Activated naive CD4-positive, alpha-beta T cell treated with Interleukin-2 at 50 U/mL for 16 hours (primary cell): Measurements from ENCODE around the gene CLEC7A.

Experiments used
- DNase-seq: peaks from one replicate; pipeline ENCODE4 v3.0.0-alpha.2; 2020

The CLEC7A gene

GRCh38 chr12:10136637-10137205 lies 6.7 kb upstream of the CLEC7A start:
- DNase-seq: no peak

- no peak for DNase-seq
Measured at GRCh38 chr12:10135126-10135525, 5.1 kb upstream of the CLEC7A start.

- DNase-seq: no peak
Measured at GRCh38 chr12:10132850-10133370, 2.9 kb upstream of the CLEC7A start.

DNA sequence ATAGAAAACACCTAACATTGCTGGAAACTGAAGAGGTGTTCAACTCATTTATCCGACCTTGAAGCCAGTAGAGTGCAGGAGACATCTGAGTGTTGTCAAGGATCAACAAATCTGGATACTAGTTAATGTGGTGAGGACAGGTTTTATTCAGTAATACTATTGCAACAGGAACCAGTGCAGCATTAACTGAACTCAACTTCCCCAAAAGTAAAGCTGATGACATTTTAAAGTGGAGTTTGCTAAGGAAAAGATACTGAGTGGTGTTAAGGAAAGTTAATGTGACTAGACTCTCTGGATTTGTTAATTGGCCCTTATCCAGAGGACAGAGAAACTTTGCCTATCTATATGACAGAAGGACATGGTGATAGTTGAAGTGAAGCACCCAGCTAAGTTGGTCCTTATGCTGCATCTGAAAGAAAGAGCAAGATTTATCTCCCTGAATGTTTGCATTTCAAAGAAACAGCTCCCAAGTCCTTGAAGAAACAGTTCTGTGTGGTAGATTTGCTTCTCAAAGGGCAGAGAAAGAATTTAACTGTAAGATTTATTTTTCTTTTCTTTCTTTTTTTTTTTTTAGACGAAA lies 1.2 kb upstream of the CLEC7A start:
- DNase-seq: no peak

- DNase-seq: no peak
Measured at GRCh38 chr12:10128687-10129086, 1.3 kb downstream of the CLEC7A start.

GRCh38 chr12:10126413-10126812 lies 3.6 kb downstream of the CLEC7A start:
- no peak for DNase-seq

DNA sequence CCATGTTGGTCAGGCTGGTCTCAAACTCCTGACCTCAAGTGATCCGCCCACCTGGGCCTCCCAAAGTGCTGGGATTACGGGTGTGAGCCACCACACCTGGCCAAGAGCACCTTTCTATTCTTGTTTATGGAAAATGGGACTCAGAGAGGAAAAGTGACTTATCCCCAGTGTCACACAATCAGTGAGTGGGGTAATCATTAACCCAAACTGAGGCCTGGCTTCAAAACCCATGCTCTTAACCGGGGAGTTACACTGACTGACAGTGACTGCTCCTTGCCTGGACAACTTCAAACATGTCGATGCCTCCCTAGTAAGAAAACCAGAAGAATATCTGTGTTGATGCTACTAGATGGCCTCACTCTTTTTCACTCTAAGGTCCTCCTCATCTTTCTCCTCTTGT lies 7.3 kb downstream of the CLEC7A start:
- DNase-seq: no peak

DNA sequence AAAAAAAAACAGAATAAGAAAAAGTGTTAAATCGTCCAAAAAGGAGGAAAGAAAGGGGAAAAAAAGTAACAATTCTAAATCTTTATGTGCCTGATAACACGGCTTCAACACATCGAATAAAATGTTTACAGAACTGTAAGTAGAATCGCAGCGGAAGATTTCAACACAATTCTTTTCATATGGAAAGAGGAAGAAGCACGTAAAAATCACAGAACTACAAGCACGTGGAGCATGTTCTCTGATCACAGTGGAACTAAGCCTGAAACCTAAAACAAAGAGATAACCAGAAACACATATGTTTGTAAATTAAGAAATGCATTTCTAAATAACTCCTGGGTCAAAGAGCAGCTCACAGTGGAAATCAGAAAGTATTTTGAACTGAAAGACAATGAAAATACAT lies 8.7 kb downstream of the CLEC7A start:
- no peak for DNase-seq

GRCh38 chr12:10119066-10119465 lies 10.9 kb downstream of the CLEC7A start:
- DNase-seq: no peak

DNA sequence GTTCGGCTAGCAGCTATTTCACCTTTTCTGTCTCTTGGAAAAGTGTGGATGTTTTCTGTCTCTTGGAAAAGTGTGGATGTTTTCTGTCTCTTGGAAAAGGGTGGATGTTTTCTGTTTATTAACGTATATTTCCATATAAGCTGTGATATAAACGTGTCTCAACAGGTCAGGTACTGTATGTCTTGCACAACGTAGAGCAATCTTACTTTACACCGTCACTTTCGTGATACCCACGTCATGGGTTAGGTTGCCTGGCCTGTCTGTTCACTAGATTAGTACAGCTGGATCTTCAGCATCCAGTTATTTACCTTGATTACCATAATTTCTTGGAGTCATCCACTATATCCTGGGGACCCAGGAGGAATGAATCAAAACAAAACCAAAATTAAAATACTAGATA lies 14.1 kb downstream of the CLEC7A start:
- no peak for DNase-seq

GRCh38 chr12:10115311-10115710 lies 14.7 kb downstream of the CLEC7A start:
- no peak for DNase-seq

GRCh38 chr12:10113920-10114319 lies 16.1 kb downstream of the CLEC7A start:
- DNase-seq: no peak

DNA sequence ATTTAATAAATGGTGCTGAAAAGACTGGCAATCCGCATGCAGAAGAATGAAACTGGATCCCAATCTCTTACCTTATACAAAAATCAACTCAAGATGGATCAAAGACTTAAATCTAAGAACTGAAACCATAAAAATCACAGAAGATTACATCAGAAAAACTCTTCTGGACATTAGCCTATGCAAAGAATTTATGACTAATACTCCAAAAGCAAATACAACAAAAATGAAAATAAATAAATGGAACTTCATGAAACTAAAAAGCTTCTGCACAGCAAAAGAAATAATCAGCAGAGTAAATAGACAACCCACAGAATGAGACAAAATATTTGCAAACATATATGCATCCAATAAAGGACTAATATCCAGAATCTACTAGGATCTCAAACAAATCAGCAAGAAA lies 16.9 kb downstream of the CLEC7A start:
- no peak for DNase-seq

DNA sequence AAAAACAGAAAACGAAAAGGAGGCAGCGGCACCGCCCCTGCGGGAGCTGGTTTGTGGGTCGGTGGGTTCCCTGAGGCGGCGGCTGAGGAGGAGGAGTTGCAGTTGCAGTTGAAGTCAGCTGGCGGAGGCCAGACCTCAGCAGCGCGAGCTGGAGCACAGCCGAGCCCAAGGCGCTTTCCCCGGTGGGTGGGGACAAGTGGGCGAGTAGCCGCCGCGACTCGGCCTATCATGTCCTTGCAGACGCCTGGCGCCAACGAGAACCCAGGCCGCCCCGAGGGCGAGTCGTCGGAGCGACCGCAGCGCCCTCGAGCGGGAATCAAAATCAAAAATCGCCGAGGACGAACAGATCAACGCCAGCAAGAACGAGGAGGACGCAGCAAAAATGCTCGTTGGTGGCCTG lies 18.5 kb downstream of the CLEC7A start:
- DNase-seq: no peak

- DNase-seq: no peak
Measured at GRCh38 chr12:10110256-10110844, 19.6 kb downstream of the CLEC7A start.

DNA sequence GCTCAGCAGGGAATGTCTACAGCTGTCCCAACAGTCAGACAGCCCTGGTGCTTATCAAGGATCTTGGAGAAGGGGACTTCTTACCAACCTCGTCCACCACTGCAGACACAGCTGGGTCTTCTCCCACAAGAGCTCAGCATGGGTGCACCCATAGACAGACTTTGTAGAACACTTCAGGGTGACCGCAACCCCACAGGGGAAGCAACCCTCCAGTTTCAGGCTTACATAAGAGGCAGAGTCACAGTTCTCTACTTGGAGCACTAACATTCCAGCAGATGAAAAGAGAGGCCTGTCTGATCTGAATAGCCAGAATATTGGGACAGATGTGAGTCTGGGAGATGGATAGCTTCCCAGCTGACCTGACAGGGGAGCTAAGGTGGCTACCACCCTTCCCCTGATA lies 27.7 kb downstream of the CLEC7A start:
- DNase-seq: no peak

GRCh38 chr12:10101648-10102220 lies 28.3 kb downstream of the CLEC7A start:
- no peak for DNase-seq

GRCh38 chr12:10101042-10101579 lies 28.9 kb downstream of the CLEC7A start:
- no peak for DNase-seq

DNA sequence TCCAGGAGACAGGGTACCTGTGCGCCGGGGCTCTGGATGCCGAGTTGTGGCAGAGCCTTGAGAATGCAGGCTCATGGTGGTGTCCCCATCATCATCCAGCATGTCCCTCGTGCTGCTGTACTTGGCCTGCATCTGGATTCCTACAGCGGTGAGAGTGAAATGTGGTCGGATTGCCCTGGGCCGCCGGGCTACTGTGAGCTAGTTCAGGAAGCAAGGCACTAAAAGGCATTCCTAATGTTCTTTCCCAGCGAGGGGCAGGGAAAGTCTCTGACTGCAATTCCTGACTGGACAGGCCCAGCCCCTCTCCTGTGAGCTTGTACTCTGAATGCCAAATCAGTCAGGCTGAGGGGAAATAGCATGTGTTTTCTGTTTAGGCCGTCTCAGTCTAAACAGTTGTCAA lies 31.2 kb downstream of the CLEC7A start, which contains the start of gene CLEC1A:
TSS of gene CLEC1A (minus strand) at position 195 of the 400 bp plus-strand sequence. CDS start at position 132, 63 bp downstream.
- no peak for DNase-seq

- DNase-seq: no peak
Measured at GRCh38 chr12:10097521-10097920, 32.5 kb downstream of the CLEC7A start.

DNA sequence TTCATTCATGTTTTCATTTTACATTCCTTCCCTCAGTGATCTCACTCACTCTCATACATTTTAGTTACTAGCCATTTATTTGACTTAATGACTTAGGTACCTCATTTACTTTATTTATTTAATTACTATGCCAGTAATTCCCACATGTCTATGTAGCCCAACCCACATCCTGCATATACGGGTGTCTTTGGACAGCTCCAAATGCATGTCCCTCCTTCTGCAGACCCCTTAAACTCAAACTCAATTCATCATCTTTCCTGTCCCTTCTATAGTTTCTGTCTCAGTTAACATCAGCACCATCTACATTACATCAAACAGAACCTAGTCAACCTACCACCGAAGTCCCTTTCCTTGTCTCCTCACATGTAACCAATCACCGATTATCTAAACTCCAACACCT lies 34.0 kb downstream of the CLEC7A start:
- DNase-seq: no peak

DNA sequence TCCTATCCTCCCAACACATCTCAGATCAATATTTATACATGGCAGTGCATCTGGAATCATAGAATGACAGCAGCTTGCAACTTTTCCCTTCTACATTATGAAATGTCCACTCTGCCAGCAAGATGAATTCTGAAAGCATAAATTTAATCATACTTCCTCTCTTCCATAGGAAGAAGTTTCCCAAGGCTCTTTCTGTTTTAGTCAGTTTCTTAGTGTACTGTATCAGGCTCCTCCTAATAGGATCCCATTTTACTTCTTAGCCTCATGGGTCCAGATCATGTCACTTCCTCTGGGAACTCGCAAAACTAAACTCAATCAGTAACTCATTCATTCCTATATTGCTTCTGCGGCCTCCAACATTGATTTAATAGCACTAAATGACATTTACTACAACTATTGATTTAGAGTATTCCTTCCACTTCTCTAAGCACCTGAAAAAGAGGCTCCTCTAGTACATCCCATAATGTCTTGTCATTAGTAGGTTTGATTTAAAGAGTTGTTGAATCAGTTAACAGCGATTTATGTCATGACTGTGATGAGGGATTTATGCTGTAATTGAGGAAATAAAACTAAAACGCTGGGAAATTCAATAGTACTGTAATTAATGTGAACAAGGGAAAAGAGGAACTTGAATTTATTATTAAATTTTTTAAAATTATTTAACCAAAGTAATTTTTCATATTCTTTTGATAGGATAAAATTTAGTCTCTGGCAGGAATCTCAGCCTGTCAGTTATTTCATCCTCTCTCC lies 35.2 kb downstream of the CLEC7A start:
- DNase-seq: no peak
